Adrenal gland (tissue), 5 donors: Measurements from ENCODE around the gene RPS6KA5.

Source experiments
- CTCF ChIP-seq, 6 experiments: fragments of 450-650 bp in 4 of 6; fragments of 200-600 bp in 2 of 6; sonication (generic) in 1 of 6; IDR thresholded peaks; 1 replicate in 5 of 6; 2 replicates in 1 of 6; pipeline versions ENCODE4 v1.5.1 to v1.8.0; 2016 to 2021; ENCODE audit warnings: antibody characterized with exemption in 6 of 6, mild to moderate bottlenecking in 2 of 6, moderate library complexity in 1 of 6
- POLR2A ChIP-seq, 2 donors: fragments of 450-650 bp; IDR thresholded peaks; one replicate each; pipeline ENCODE4 v1.6.1; 2017; ENCODE audit warnings: antibody characterized with exemption in 2 of 2, mild to moderate bottlenecking in 2 of 2, moderate library complexity in 1 of 2
- donor health status: DM: no; HTN: no; CAD: no.

- TF ChIP-seq CTCF (IDR thresholded peaks at IDR 0.05) (no peak), POLR2A (IDR thresholded peaks at IDR 0.05) (no peak)
Observed at GRCh38 chr14:90897022-90897421, 163.4 kb downstream of the RPS6KA5 start.
